Psoas muscle (tissue), 8 donors: Measurements from ENCODE around the gene LRBA. TPM values are rescaled to one million over a fixed set of nuclear protein-coding genes. Genes with fewer than 3 reads are reported as not detected.

Experiments
- ATAC-seq, 4 donors: fragments of 200-7000 bp; cut with Tn5 transposase; one replicate each; pipeline ENCODE4 v1.9.1; 2020; ENCODE audit warnings: moderate library complexity in 3 of 4, mild to moderate bottlenecking in 2 of 4
- DNase-seq, 2 donors: peaks; one replicate each; pipeline ENCODE4 v3.0.0-alpha.2; 2020
- H3K27ac ChIP-seq: fragments of 200-600 bp; one replicate; pipeline ENCODE4 v1.8.0; 2022
- H3K27me3 ChIP-seq, 3 donors: fragments of 200-600 bp in 1 of 3; one replicate each; pipeline versions ENCODE4 v1.6.1 to v1.8.0; 2013 to 2022; ENCODE audit warnings: low read length in 2 of 3, mild to moderate bottlenecking in 2 of 3, moderate library complexity in 1 of 3; ENCODE audit not compliant: insufficient read depth in 3 of 3
- H3K36me3 ChIP-seq, 2 donors: fragments of 200-600 bp in 1 of 2; one replicate each; pipeline versions ENCODE4 v1.6.1 to v1.8.0; 2013 to 2022; ENCODE audit warnings: low read depth in 1 of 2, mild to moderate bottlenecking in 1 of 2, moderate library complexity in 1 of 2; ENCODE audit not compliant: insufficient read depth in 1 of 2
- H3K4me1 ChIP-seq: fragments of 200-600 bp; one replicate; pipeline ENCODE4 v1.8.0; 2022
- H3K4me3 ChIP-seq: fragments of 200-600 bp; one replicate; pipeline ENCODE4 v1.8.0; 2022; ENCODE audit warnings: mild to moderate bottlenecking
- H3K9me3 ChIP-seq: fragments of 200-600 bp; one replicate; pipeline ENCODE4 v1.8.0; 2022
- WGBS, 3 donors: extraction: QIAGEN DNeasy Blood & Tissue Kit; methylation state at CpG; one replicate each; pipeline versions ENCODE4 v1.1.6 to v1.1.7; 2013; 5-methylcytosine and 5-hydroxymethylcytosine counted together
- intact Hi-C, 2 donors: fragments of 100-400 bp; cut with DNase I; formaldehyde crosslinking; loops; one replicate each; pipeline versions ENCODE4 v1.11.0 to v1.14.2; 2022
- polyA plus RNA-seq, 3 donors: library from polyadenylated mRNA; stranded (reverse); fragments of 200-250 nt; gene quantifications; one replicate each; pipeline ENCODE4 v1.2.3, GENCODE V29; 2013
- total RNA-seq, 4 donors: library from RNA; stranded (reverse); fragmentation: NEBNext Ultra II Directional in 2 of 4; extraction: Animal tissue kit (Norgen Biotek cat#: 25700) in 2 of 4; gene quantifications; one replicate each; pipeline versions ENCODE4 v1.2.1 to v1.2.4, GENCODE V29; 2021 to 2023
- TF ChIP-seq, protein P1 (sequence below): fragments of 200-600 bp; IDR thresholded peaks from one replicate; pipeline ENCODE4 v1.8.0; 2022; ENCODE audit warnings: antibody characterized with exemption
- donor health status: healthy with polysubstance abuse.
- donor health status: DM: no; HTN: no; CAD: no; lungs with moderate emphysema.
- donor health status: Bipolar disorder and iron deficiency.
- donor health status: healthy.
- donor health status: DM: yes; HTN: yes; CAD: no.
- donor health status: DM: no; HTN: no; CAD: no.
- donor health status: DM: no; HTN: no; CAD: no.
- donor health status: DM: yes; HTN: yes; CAD: no.

LRBA gene
- total and polyA plus RNA-seq, 7 donors, result 2.9 to 10.6 (median 6.4) TPM

GRCh38 chr4:150321113-150321512, 694.0 kb downstream of the LRBA start:
- H3K27me3 ChIP-seq, result no peaks in the 10 kb centered on the region

GRCh38 chr4:150318971-150319370, 696.1 kb downstream of the LRBA start:
- WGBS, 3 donors, result 85 to 87% (median 87%) methylated on average over 4 of the region's 4 CpGs
- DNase-seq (no peak), ATAC-seq (no peak)
- TF ChIP-seq, protein P1, sequence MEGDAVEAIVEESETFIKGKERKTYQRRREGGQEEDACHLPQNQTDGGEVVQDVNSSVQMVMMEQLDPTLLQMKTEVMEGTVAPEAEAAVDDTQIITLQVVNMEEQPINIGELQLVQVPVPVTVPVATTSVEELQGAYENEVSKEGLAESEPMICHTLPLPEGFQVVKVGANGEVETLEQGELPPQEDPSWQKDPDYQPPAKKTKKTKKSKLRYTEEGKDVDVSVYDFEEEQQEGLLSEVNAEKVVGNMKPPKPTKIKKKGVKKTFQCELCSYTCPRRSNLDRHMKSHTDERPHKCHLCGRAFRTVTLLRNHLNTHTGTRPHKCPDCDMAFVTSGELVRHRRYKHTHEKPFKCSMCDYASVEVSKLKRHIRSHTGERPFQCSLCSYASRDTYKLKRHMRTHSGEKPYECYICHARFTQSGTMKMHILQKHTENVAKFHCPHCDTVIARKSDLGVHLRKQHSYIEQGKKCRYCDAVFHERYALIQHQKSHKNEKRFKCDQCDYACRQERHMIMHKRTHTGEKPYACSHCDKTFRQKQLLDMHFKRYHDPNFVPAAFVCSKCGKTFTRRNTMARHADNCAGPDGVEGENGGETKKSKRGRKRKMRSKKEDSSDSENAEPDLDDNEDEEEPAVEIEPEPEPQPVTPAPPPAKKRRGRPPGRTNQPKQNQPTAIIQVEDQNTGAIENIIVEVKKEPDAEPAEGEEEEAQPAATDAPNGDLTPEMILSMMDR, result no peak
- no peaks in the 10 kb centered on the region for H3K4me1 ChIP-seq
- intact Hi-C loops, result no loop called here
- no peaks in the 10 kb centered on the region for H3K27me3 ChIP-seq
- H3K36me3 ChIP-seq, result no peaks in the 10 kb centered on the region
- H3K27ac ChIP-seq, result no peak overlapping the region
- no peak overlapping the region for H3K4me3 ChIP-seq
- no peaks in the 10 kb centered on the region for H3K9me3 ChIP-seq

More at GRCh38 chr4:150321113-150321512, 694.0 kb downstream of the LRBA start:
- H3K9me3 ChIP-seq, result no peaks in the 10 kb centered on the region
- H3K4me3 ChIP-seq, result no peak overlapping the region
- intact Hi-C loops, result no loop called here
- H3K36me3 ChIP-seq, result no peaks in the 10 kb centered on the region
- WGBS, 3 donors, result 63 to 80% (median 65%) methylated on average over 3 of the region's 3 CpGs
- no peak overlapping the region for H3K27ac ChIP-seq
- ATAC-seq (no peak), DNase-seq (no peak)
- no peaks in the 10 kb centered on the region for H3K4me1 ChIP-seq
- TF ChIP-seq, protein P1, result no peak

GRCh38 chr4:150318527-150318926, 696.6 kb downstream of the LRBA start:
- no peaks in the 10 kb centered on the region for H3K9me3 ChIP-seq
- no peak overlapping the region for H3K27ac ChIP-seq
- intact Hi-C loops, result no loop called here
- H3K36me3 ChIP-seq, result no peaks in the 10 kb centered on the region
- no peaks in the 10 kb centered on the region for H3K4me1 ChIP-seq
- TF ChIP-seq, protein P1, result no peak
- 50% methylated on average over 2 of the region's 2 CpGs for whole genome bisulfite sequencing, 3 donors
- no peak for DNase-seq
- no peak for ATAC-seq
- H3K27me3 ChIP-seq, result no peaks in the 10 kb centered on the region
- H3K4me3 ChIP-seq, result no peak overlapping the region

- no peaks in the 10 kb centered on the region for H3K4me1 ChIP-seq
- H3K36me3 ChIP-seq, result no peaks in the 10 kb centered on the region
- DNase-seq (no peak), ATAC-seq (no peak)
- H3K27ac ChIP-seq, result no peak overlapping the region
- TF ChIP-seq, protein P1, result no peak
- H3K9me3 ChIP-seq, result no peaks in the 10 kb centered on the region
- H3K4me3 ChIP-seq, result no peak overlapping the region
- no peaks in the 10 kb centered on the region for H3K27me3 ChIP-seq
- intact Hi-C loops, result no loop called here
- WGBS, 3 donors, result 79 to 84% (median 80%) methylated on average over 6 of the region's 6 CpGs
Observed at GRCh38 chr4:150316332-150317205, 698.5 kb downstream of the LRBA start.
